ENCODE measurements around the gene CDC42EP3.
A peak's percentile ranks its signal among the peaks of the same experiment; 100 is the strongest.

CDC42EP3 gene

DNA sequence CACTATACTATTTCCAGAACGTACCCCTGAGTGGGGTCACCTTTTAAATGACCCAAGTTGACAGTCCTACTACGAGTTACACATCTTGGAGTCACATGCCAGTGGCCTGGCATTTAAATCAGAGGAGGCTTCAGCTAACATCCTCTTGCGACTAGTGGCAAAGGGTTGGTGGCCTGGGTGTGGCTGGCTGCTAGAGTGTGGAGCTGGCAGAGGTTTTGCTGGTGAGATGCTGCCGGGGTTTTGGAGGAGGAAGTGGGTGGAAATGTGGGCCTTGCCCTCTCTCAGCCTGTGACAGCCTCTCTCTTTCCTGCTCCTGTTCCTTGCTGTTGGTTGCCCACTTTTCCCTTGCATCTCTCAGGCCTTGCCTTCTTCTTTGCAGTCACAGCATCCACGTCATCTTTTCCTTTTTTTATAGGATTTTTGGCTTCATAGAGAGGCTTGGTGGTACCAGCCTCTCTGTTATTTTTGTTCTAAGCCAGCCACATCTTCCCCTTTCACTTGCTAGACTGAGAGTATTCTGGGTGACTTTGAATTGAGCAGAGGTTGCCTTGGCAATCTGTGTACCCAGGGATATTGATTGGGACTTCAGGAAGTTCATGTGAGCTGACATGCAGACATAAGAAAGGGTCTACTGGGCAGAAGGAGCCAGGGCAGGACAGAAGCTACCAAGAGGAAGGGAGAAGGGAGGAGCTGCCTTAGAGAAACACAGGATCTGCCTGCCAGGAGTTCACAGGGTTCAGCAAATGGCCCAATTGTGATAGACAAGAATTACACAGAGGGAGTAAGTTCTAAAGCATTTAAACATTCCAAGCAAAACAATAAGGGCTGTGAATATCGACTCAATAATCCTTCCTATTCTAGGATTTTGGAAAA is 55.4 kb downstream of the CDC42EP3 start:
- TF ChIP-seq, protein P1, sequence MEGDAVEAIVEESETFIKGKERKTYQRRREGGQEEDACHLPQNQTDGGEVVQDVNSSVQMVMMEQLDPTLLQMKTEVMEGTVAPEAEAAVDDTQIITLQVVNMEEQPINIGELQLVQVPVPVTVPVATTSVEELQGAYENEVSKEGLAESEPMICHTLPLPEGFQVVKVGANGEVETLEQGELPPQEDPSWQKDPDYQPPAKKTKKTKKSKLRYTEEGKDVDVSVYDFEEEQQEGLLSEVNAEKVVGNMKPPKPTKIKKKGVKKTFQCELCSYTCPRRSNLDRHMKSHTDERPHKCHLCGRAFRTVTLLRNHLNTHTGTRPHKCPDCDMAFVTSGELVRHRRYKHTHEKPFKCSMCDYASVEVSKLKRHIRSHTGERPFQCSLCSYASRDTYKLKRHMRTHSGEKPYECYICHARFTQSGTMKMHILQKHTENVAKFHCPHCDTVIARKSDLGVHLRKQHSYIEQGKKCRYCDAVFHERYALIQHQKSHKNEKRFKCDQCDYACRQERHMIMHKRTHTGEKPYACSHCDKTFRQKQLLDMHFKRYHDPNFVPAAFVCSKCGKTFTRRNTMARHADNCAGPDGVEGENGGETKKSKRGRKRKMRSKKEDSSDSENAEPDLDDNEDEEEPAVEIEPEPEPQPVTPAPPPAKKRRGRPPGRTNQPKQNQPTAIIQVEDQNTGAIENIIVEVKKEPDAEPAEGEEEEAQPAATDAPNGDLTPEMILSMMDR (IDR thresholded peaks at IDR 0.05; ENCODE audit: borderline replicate concordance, extremely low read depth, low read length, poor library complexity, severe bottlenecking): no peak
- TF ChIP-seq EZH2 (IDR thresholded peaks at IDR 0.05; ENCODE audit: borderline replicate concordance, low read depth, low read length, severe bottlenecking): no peak
- peak; percentile 64; the same call in 2 of the 3 replicates for ATAC-seq (ENCODE audit: insufficient read depth, low read depth)
- peak; percentile 34 for DNase-seq
- H3K36me3 ChIP-seq (ENCODE audit: insufficient read depth, low read length): no peaks in the 10 kb centered on the region
- no peaks in the 10 kb centered on the region for H4K20me1 ChIP-seq (ENCODE audit: insufficient read depth, low read length)
- H3K9ac ChIP-seq (ENCODE audit: low read depth, low read length): no peak overlapping the region
- H3K4me2 ChIP-seq (ENCODE audit: insufficient read depth, low read length): no peak overlapping the region
- no peaks in the 10 kb centered on the region for H3K9me3 ChIP-seq (ENCODE audit: insufficient read depth, low read length, severe bottlenecking)
- no peaks in the 10 kb centered on the region for H3K79me2 ChIP-seq (ENCODE audit: insufficient read depth, low read length)
- no peak overlapping the region for H3K27ac ChIP-seq (ENCODE audit: low read length)
- no peaks in the 10 kb centered on the region for H3K27me3 ChIP-seq (ENCODE audit: insufficient read depth, low read length, poor library complexity)
- H3K4me3 ChIP-seq (ENCODE audit: low read depth in 1 of 2, low read length in 2 of 2): no peak overlapping the region
- no peak overlapping the region for H2AFZ ChIP-seq (ENCODE audit: low read depth, low read length)
- no peaks in the 10 kb centered on the region for H3K4me1 ChIP-seq (ENCODE audit: insufficient read depth, low read length)

DNA sequence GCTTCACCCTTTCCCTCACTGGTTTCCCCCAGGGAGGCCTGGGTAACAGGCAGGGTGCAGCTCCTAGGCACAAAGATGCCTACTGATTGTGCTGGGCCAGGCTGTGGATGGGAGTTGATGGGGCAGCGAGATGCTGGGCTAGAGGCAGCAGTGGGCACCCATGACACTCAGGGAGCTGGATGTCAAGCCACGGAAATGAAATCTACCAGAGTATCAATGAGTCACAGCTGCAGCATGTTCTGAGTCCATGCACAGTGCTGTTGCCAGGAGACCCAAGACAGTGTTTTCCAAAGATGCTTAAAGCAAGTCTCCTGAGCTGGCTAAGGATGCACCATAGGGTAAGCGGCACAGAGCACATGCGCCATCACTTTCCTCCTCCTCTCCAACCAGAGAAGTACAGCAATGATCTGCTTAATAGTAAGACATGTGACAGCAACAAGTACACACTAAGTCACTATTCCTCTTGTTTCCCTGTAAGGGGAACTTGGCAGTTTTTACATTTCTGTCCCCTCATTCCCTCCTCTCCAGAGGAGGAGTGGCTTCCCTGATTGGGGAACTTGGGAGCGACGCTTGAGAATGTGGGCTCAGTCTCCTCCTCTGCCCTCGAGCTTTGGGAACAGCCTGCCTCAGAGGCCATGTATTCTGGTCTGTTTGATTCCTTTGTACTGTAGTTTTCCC is 57.2 kb downstream of the CDC42EP3 start:
- no peak overlapping the region for H2AFZ ChIP-seq (ENCODE audit: low read depth, low read length)
- H3K9ac ChIP-seq (ENCODE audit: low read depth, low read length): no peak overlapping the region
- H4K20me1 ChIP-seq (ENCODE audit: insufficient read depth, low read length): no peaks in the 10 kb centered on the region
- no peak overlapping the region for H3K4me2 ChIP-seq (ENCODE audit: insufficient read depth, low read length)
- TF ChIP-seq, protein P1 (IDR thresholded peaks at IDR 0.05; ENCODE audit: borderline replicate concordance, extremely low read depth, low read length, poor library complexity, severe bottlenecking): no peak
- no peak for TF ChIP-seq EZH2 (IDR thresholded peaks at IDR 0.05; ENCODE audit: borderline replicate concordance, low read depth, low read length, severe bottlenecking)
- H3K36me3 ChIP-seq (ENCODE audit: insufficient read depth, low read length): no peaks in the 10 kb centered on the region
- H3K27me3 ChIP-seq (ENCODE audit: insufficient read depth, low read length, poor library complexity): no peaks in the 10 kb centered on the region
- no peaks in the 10 kb centered on the region for H3K79me2 ChIP-seq (ENCODE audit: insufficient read depth, low read length)
- H3K4me3 ChIP-seq (ENCODE audit: low read depth in 1 of 2, low read length in 2 of 2): no peak overlapping the region
- H3K4me1 ChIP-seq (ENCODE audit: insufficient read depth, low read length): no peaks in the 10 kb centered on the region
- ATAC-seq (ENCODE audit: insufficient read depth, low read depth) (no peak), DNase-seq (no peak)
- H3K27ac ChIP-seq (ENCODE audit: low read length): no peak overlapping the region
- no peaks in the 10 kb centered on the region for H3K9me3 ChIP-seq (ENCODE audit: insufficient read depth, low read length, severe bottlenecking)

DNA sequence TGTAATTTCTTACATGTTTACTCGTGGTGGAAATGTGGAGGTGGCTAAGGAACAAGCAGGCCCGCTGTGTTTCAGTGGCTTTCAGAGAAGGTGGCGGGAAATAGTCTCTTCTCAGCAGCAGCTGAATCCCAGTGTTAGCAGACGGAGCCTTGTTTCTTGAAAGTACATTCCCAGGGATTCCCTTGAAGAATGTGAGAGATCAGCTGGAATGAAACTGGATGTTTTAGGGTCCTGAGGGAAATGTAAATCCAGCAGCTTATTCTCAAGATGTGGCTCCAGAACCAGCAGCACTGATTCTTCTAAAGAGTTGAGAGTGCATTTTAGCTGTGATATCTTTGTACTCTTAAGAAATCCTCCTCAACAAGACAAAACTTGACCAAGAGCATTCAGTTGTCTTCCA is 59.1 kb downstream of the CDC42EP3 start:
- no peak for ATAC-seq (ENCODE audit: insufficient read depth, low read depth)
- H3K4me1 ChIP-seq (ENCODE audit: insufficient read depth, low read length): no peaks in the 10 kb centered on the region
- H3K9me3 ChIP-seq (ENCODE audit: insufficient read depth, low read length, severe bottlenecking): no peaks in the 10 kb centered on the region
- H3K79me2 ChIP-seq (ENCODE audit: insufficient read depth, low read length): no peaks in the 10 kb centered on the region
- H3K27ac ChIP-seq (ENCODE audit: low read length): no peak overlapping the region
- no peak for DNase-seq
- H2AFZ ChIP-seq (ENCODE audit: low read depth, low read length): no peak overlapping the region
- no peaks in the 10 kb centered on the region for H3K27me3 ChIP-seq (ENCODE audit: insufficient read depth, low read length, poor library complexity)
- H3K4me2 ChIP-seq (ENCODE audit: insufficient read depth, low read length): no peak overlapping the region
- no peak overlapping the region for H3K4me3 ChIP-seq (ENCODE audit: low read depth in 1 of 2, low read length in 2 of 2)
- TF ChIP-seq, protein P1 (IDR thresholded peaks at IDR 0.05; ENCODE audit: borderline replicate concordance, extremely low read depth, low read length, poor library complexity, severe bottlenecking): no peak
- no peak for TF ChIP-seq EZH2 (IDR thresholded peaks at IDR 0.05; ENCODE audit: borderline replicate concordance, low read depth, low read length, severe bottlenecking)
- no peaks in the 10 kb centered on the region for H3K36me3 ChIP-seq (ENCODE audit: insufficient read depth, low read length)
- H4K20me1 ChIP-seq (ENCODE audit: insufficient read depth, low read length): no peaks in the 10 kb centered on the region
- no peak overlapping the region for H3K9ac ChIP-seq (ENCODE audit: low read depth, low read length)

Measured in DND-41 (cell line).